Gastroesophageal sphincter (tissue), 4 donors: ENCODE results near the gene CENATAC. TPM values are rescaled to one million over a fixed set of nuclear protein-coding genes. Genes with fewer than 3 reads are reported as not detected.
"Not testable (repeated sequence)": the region's sequence is repeated elsewhere in the genome, so short reads cannot be mapped to it uniquely, and the experiment has no call there.

Experiments used
- ATAC-seq: fragments of 150-250 bp; one replicate; pipeline ENCODE4 v1.9.1; 2016; ENCODE audit warnings: mild to moderate bottlenecking, moderate library complexity
- H3K27ac ChIP-seq, 4 donors: fragments of 200-600 bp; sonication (generic) in 3 of 4; 1 replicate in 3 of 4; 2 replicates in 1 of 4; pipeline ENCODE4 v1.5.1; 2016 to 2019
- H3K27me3 ChIP-seq: fragments of 200-600 bp; sonication (generic); one replicate; pipeline ENCODE4 v1.5.1; 2019
- H3K36me3 ChIP-seq, 2 donors: fragments of 200-600 bp; sonication (generic); one replicate each; pipeline ENCODE4 v1.5.1; 2019; ENCODE audit warnings: control low read depth in 1 of 2
- H3K4me1 ChIP-seq, 3 donors: fragments of 200-600 bp; sonication (generic); 1 replicate in 2 of 3; 2 replicates in 1 of 3; pipeline ENCODE4 v1.5.1; 2016 to 2019; ENCODE audit warnings: control low read depth in 2 of 3
- H3K4me3 ChIP-seq, 2 donors: fragments of 200-600 bp; sonication (generic); one replicate each; pipeline ENCODE4 v1.5.1; 2019; ENCODE audit warnings: mild to moderate bottlenecking in 1 of 2, moderate library complexity in 1 of 2
- H3K9me3 ChIP-seq, 3 donors: fragments of 200-600 bp; sonication (generic); one replicate each; pipeline ENCODE4 v1.5.1; 2017 to 2019; ENCODE audit warnings: control low read depth in 2 of 3
- CTCF ChIP-seq, 4 experiments: fragments of 200-600 bp in 2 of 4; fragments of 450-650 bp in 2 of 4; sonication (generic) in 1 of 4; IDR thresholded peaks; one replicate each; pipeline ENCODE4 v1.5.1; 2017 to 2019; ENCODE audit warnings: antibody characterized with exemption in 4 of 4, mild to moderate bottlenecking in 2 of 4, moderate library complexity in 2 of 4
- EP300 ChIP-seq: sonication (generic); formaldehyde crosslinking; IDR thresholded peaks from one replicate; pipeline ENCODE4 v1.6.1; 2017; ENCODE audit warnings: antibody characterized with exemption, mild to moderate bottlenecking
- POLR2A ChIP-seq, 2 donors: fragments of 450-650 bp; IDR thresholded peaks; one replicate each; pipeline ENCODE4 v1.6.1; 2017; ENCODE audit warnings: antibody characterized with exemption in 2 of 2, mild to moderate bottlenecking in 2 of 2, moderate library complexity in 1 of 2
- POLR2AphosphoS5 ChIP-seq: sonication (generic); formaldehyde crosslinking; IDR thresholded peaks from one replicate; pipeline ENCODE4 v1.6.1; 2017; ENCODE audit warnings: antibody characterized with exemption
- WGBS, 2 donors: methylation state at CpG; one replicate each; pipeline ENCODE4 v1.1.5; 2018; ENCODE audit warnings: low coverage in 1 of 2; 5-methylcytosine and 5-hydroxymethylcytosine counted together
- total RNA-seq, 4 donors: library from RNA; depleted of rRNA; stranded (reverse); fragments of >200 nt; gene quantifications; one replicate each; pipeline ENCODE4 v1.1.0, GENCODE V29; 2016

Gene CENATAC
- total RNA-seq, 4 donors from 2014 or later, result 5.8 to 90.3 (median 40.0) TPM

GRCh38 chr11:118980191-118980881 lies 17.6 kb upstream of the CENATAC start:
- no peaks in the 10 kb centered on the region for H3K36me3 ChIP-seq
- H3K27me3 ChIP-seq, result peaks cover 20% of the 10 kb centered on the region
- peak; percentile 69 for ATAC-seq
- TF ChIP-seq POLR2A (IDR thresholded peaks at IDR 0.05), result no peak
- no peak for TF ChIP-seq EP300
- no peak for TF ChIP-seq CTCF (IDR thresholded peaks at IDR 0.05)
- TF ChIP-seq POLR2AphosphoS5, result no peak
- no peaks in the 10 kb centered on the region for H3K9me3 ChIP-seq
- peaks cover 0 to 10% (median 0%) of the 10 kb centered on the region in 3 donors for H3K4me1 ChIP-seq
- no peak overlapping the region for H3K4me3 ChIP-seq
- H3K27ac ChIP-seq, result no peak overlapping the region
- 19% methylated on average over 11 of the region's 21 CpGs; no CpG with 5 or more reads in 1 of the 2 donors for WGBS, 2 donors

GRCh38 chr11:118984337-118984736 lies 13.6 kb upstream of the CENATAC start:
- H3K36me3 ChIP-seq, H3K27ac ChIP-seq, ATAC-seq, H3K9me3 ChIP-seq, H3K4me3 ChIP-seq: not testable (repeated sequence)
- WGBS, 2 donors, result 60 to 87% methylated on average over 3 to 4 of the region's 8 CpGs
- H3K4me1 ChIP-seq, result peaks cover 0 to 10% (median 0%) of the 10 kb centered on the region in 3 donors
- H3K27me3 ChIP-seq, result peaks cover 14% of the 10 kb centered on the region

- 100% methylated on average over 1 of the region's 2 CpGs; no CpG with 5 or more reads in 1 of the 2 donors for WGBS, 2 donors
- Histone ChIP-seq H3K4me3 (no peak overlapping the region), H3K27ac (no peak overlapping the region), H3K36me3 (no peaks in the 10 kb centered on the region), H3K4me1 (peaks cover 0 to 7% (median 0%) of the 10 kb centered on the region in 3 donors), H3K27me3 (peaks cover 9% of the 10 kb centered on the region), H3K9me3 (no peaks in the 10 kb centered on the region)
- TF ChIP-seq POLR2AphosphoS5 (no peak), CTCF (IDR thresholded peaks at IDR 0.05) (no peak), EP300 (no peak), POLR2A (IDR thresholded peaks at IDR 0.05) (no peak)
- ATAC-seq, result no peak
Observed at GRCh38 chr11:118984825-118985224, 13.1 kb upstream of the CENATAC start.

- no peak for TF ChIP-seq CTCF (IDR thresholded peaks at IDR 0.05)
- no peak for TF ChIP-seq EP300
- no peak for TF ChIP-seq POLR2A (IDR thresholded peaks at IDR 0.05)
- no peak for TF ChIP-seq POLR2AphosphoS5
- no peaks in the 10 kb centered on the region for H3K27me3 ChIP-seq
- H3K4me1 ChIP-seq, result no peaks in the 10 kb centered on the region
- no peak overlapping the region for H3K4me3 ChIP-seq
- no peaks in the 10 kb centered on the region for H3K9me3 ChIP-seq
- no peak for ATAC-seq
- WGBS, 2 donors, result 80 to 81% methylated on average over 3 to 5 of the region's 5 CpGs
- no peak overlapping the region for H3K27ac ChIP-seq
- no peaks in the 10 kb centered on the region for H3K36me3 ChIP-seq
Observed at GRCh38 chr11:118988280-118988679, 9.7 kb upstream of the CENATAC start.

- not testable (repeated sequence) for H3K9me3 ChIP-seq, H3K27me3 ChIP-seq, ATAC-seq, H3K27ac ChIP-seq, H3K4me1 ChIP-seq, H3K36me3 ChIP-seq, H3K4me3 ChIP-seq
- WGBS, 2 donors, result no CpG with 5 or more reads among the region's 44 CpGs
Observed at GRCh38 chr11:118991486-118992038, 6.4 kb upstream of the CENATAC start.
